Inflammatory macrophage treated with lipopolysaccharide for 1 hour (primary cell): ENCODE measurements around the gene TMEM170A.
"Not testable (repeated sequence)": the region's sequence is repeated elsewhere in the genome, so short reads cannot be mapped to it uniquely, and the experiment has no call there.

Experiments used
- DNase-seq, 2 donors: peaks; one replicate each; pipeline ENCODE4 v3.0.0-alpha.2; 2020 to 2022

The TMEM170A gene

GRCh38 chr16:75479421-75479990 is 15.0 kb upstream of the TMEM170A start:
- DNase-seq: no peak

GRCh38 chr16:75478480-75479345 is 14.2 kb upstream of the TMEM170A start:
- no peak for DNase-seq

- peak; percentile 62 to 84 for DNase-seq
Observed at GRCh38 chr16:75477680-75478473, 13.4 kb upstream of the TMEM170A start.

GRCh38 chr16:75476817-75477216 is 12.3 kb upstream of the TMEM170A start:
- no peak for DNase-seq

- DNase-seq: peak in 1 of 2 donors; percentile 9
Observed at GRCh38 chr16:75475420-75475847, 10.9 kb upstream of the TMEM170A start.

GRCh38 chr16:75472908-75473877 is 8.7 kb upstream of the TMEM170A start:
- no peak for DNase-seq

GRCh38 chr16:75471723-75472633 is 7.5 kb upstream of the TMEM170A start:
- peak; percentile 57 to 78 for DNase-seq

- no peak for DNase-seq
Observed at GRCh38 chr16:75466760-75467159, 2.3 kb upstream of the TMEM170A start.

GRCh38 chr16:75463389-75464121 is 934 bp downstream of the TMEM170A start:
- not testable (repeated sequence) for DNase-seq

GRCh38 chr16:75462806-75463205 is 1.7 kb downstream of the TMEM170A start:
- peak; percentile 43 to 55 for DNase-seq

- DNase-seq: no peak
Observed at GRCh38 chr16:75461575-75461974, 2.9 kb downstream of the TMEM170A start.

- DNase-seq: no peak
Observed at GRCh38 chr16:75460446-75460845, 4.0 kb downstream of the TMEM170A start.

- no peak for DNase-seq
Observed at GRCh38 chr16:75459691-75460090, 4.8 kb downstream of the TMEM170A start.

- DNase-seq: no peak
Observed at GRCh38 chr16:75458439-75458838, 6.0 kb downstream of the TMEM170A start.

GRCh38 chr16:75458029-75458428 is 6.5 kb downstream of the TMEM170A start:
- no peak for DNase-seq

- DNase-seq: no peak
Observed at GRCh38 chr16:75457485-75458021, 6.9 kb downstream of the TMEM170A start.

GRCh38 chr16:75456971-75457370 is 7.5 kb downstream of the TMEM170A start:
- DNase-seq: no peak

GRCh38 chr16:75456486-75456885 is 8.0 kb downstream of the TMEM170A start:
- not testable (repeated sequence) for DNase-seq

GRCh38 chr16:75455677-75456076 is 8.8 kb downstream of the TMEM170A start:
- DNase-seq: no peak
